RPMI8226 (cell line): ENCODE results near the gene INPP5D.
"Not testable (repeated sequence)": the region's sequence is repeated elsewhere in the genome, so short reads cannot be mapped to it uniquely, and the experiment has no call there.

ENCODE experiments used
- DNase-seq: peaks from one replicate; pipeline ENCODE4 v3.0.0-alpha.2; 2015

The INPP5D gene

GRCh38 chr2:233056961-233057605 is 3.1 kb upstream of the INPP5D start:
- DNase-seq, result peak; percentile 7

GRCh38 chr2:233058717-233059546 is 1.2 kb upstream of the INPP5D start:
- DNase-seq, result no peak

GRCh38 chr2:233059547-233059796 is 670 bp upstream of the INPP5D start:
- DNase-seq, result no peak

GRCh38 chr2:233060501-233060979 is 398 bp downstream of the INPP5D start:
- no peak for DNase-seq

GRCh38 chr2:233060980-233061590 is 943 bp downstream of the INPP5D start:
- DNase-seq, result no peak

- DNase-seq, result peak; percentile 47
Measured at GRCh38 chr2:233061591-233062450, 1.7 kb downstream of the INPP5D start.

- DNase-seq, result no peak
Measured at GRCh38 chr2:233062451-233062850, 2.3 kb downstream of the INPP5D start.

- no peak for DNase-seq
Measured at GRCh38 chr2:233062946-233063268, 2.8 kb downstream of the INPP5D start.

- DNase-seq, result no peak
Measured at GRCh38 chr2:233063269-233063975, 3.3 kb downstream of the INPP5D start.

- no peak for DNase-seq
Measured at GRCh38 chr2:233063976-233064411, 3.9 kb downstream of the INPP5D start.

- DNase-seq, result no peak
Measured at GRCh38 chr2:233064530-233065199, 4.5 kb downstream of the INPP5D start.

- DNase-seq, result not testable (repeated sequence)
Measured at GRCh38 chr2:233065200-233065589, 5.1 kb downstream of the INPP5D start.

GRCh38 chr2:233065954-233066470 is 5.9 kb downstream of the INPP5D start:
- DNase-seq, result no peak

- no peak for DNase-seq
Measured at GRCh38 chr2:233068762-233069418, 8.7 kb downstream of the INPP5D start.

- no peak for DNase-seq
Measured at GRCh38 chr2:233072838-233073237, 12.7 kb downstream of the INPP5D start.

GRCh38 chr2:233074106-233074505 is 14.0 kb downstream of the INPP5D start:
- no peak for DNase-seq

GRCh38 chr2:233075141-233075965 is 15.2 kb downstream of the INPP5D start:
- DNase-seq, result no peak

GRCh38 chr2:233075966-233076339 is 15.8 kb downstream of the INPP5D start:
- DNase-seq, result peak; percentile 48

GRCh38 chr2:233076749-233077148 is 16.6 kb downstream of the INPP5D start:
- DNase-seq, result no peak

- DNase-seq, result no peak
Measured at GRCh38 chr2:233079473-233079877, 19.3 kb downstream of the INPP5D start.
